HepG2 (cell line): ENCODE data around the gene GALNTL6. TPM values are rescaled to one million over a fixed set of nuclear protein-coding genes. Genes with fewer than 3 reads are reported as not detected.

Source experiments
- ATAC-seq: fragments of 200-7000 bp; cut with Tn5 transposase; 3 replicates; pipeline ENCODE4 v1.9.1; 2020; ENCODE audit warnings: mild to moderate bottlenecking, moderate library complexity
- BruUV-seq: library from RNA; stranded (reverse); fragments of 400-500 nt; replicated peaks from 2 replicates; lab custom pipeline; 2021; lab: Mats Ljungman, UMichigan
- CTCF ChIA-PET: fragments of 300-600 bp; formaldehyde crosslinking; extraction: SDS; loops from one replicate; lab custom pipeline; 2021; ENCODE audit warnings: low total read pairs, inconsistent platforms, low intra/inter-chr PET ratio; lab: Yijun Ruan, JAX
- POLR2A ChIA-PET: fragments of 350-600 bp; sonication (Branson Sonifier 250); formaldehyde crosslinking; loops from one replicate; lab custom pipeline; 2020; ENCODE audit warnings: antibody characterized with exemption, inconsistent platforms; lab: Yijun Ruan, JAX
- DNase-seq: peaks from one replicate; pipeline ENCODE4 v3.0.0-alpha.2; 2015; ENCODE audit warnings: low spot score
- FAIRE-seq: peaks from 3 replicates; lab custom pipeline; 2011; peaks lifted over from hg19 to GRCh38; lab: Jason Lieb, UNC
- H2AFZ ChIP-seq: one replicate; pipeline ENCODE4 v1.6.1; 2011; ENCODE audit warnings: low read length, inconsistent platforms
- H3K27ac ChIP-seq: fragments of 300-600 bp; 3 replicates; pipeline ENCODE4 v1.8.0; 2011; ENCODE audit warnings: mixed run types, mild to moderate bottlenecking, mixed read lengths, low read length, inconsistent platforms; ENCODE audit not compliant: insufficient read depth; ENCODE audit errors: extremely low read length
- H3K27me3 ChIP-seq, 2 experiments: fragments of 200-600 bp in 1 of 2; 2 replicates in 1 of 2; 3 replicates in 1 of 2; pipeline versions ENCODE4 v1.6.0 to v1.8.0; 2011; ENCODE audit warnings: low read length in 2 of 2, mild to moderate bottlenecking in 2 of 2, moderate library complexity in 2 of 2, inconsistent platforms in 1 of 2; ENCODE audit not compliant: insufficient read depth in 2 of 2, control insufficient read depth in 1 of 2
- H3K36me3 ChIP-seq, 2 experiments: fragments of 200-600 bp in 1 of 2; replicated peaks in 1 of 2; 2 replicates in 1 of 2; 3 replicates in 1 of 2; pipeline versions ENCODE4 v1.5.1 to v1.8.0; 2011; ENCODE audit warnings: low read length in 2 of 2, inconsistent platforms in 1 of 2; ENCODE audit not compliant: insufficient read depth in 2 of 2, control insufficient read depth in 1 of 2
- H3K4me1 ChIP-seq: 2 replicates; pipeline ENCODE4 v1.5.1; 2012; ENCODE audit warnings: low read length, inconsistent platforms; ENCODE audit not compliant: insufficient read depth
- H3K4me2 ChIP-seq: 2 replicates; pipeline ENCODE4 v1.6.0; 2011; ENCODE audit warnings: low read depth, low read length, inconsistent platforms
- H3K4me3 ChIP-seq, 3 experiments: fragments of 200-600 bp in 1 of 3; sonication (generic), shearing (Covaris generic) in 1 of 3; replicated peaks in 1 of 3; 2 replicates each; pipeline ENCODE4 v1.5.1; 2011 to 2016; ENCODE audit warnings: low read length in 3 of 3, inconsistent platforms in 2 of 3, low read depth in 2 of 3, mild to moderate bottlenecking in 2 of 3, control low read depth in 1 of 3, mixed read lengths in 1 of 3; ENCODE audit not compliant: insufficient read depth in 1 of 3
- H3K79me2 ChIP-seq: one replicate; pipeline ENCODE4 v1.6.1; 2011; ENCODE audit warnings: low read length, inconsistent platforms; ENCODE audit not compliant: insufficient read depth
- H3K9ac ChIP-seq: 2 replicates; pipeline ENCODE4 v1.6.0; 2011; ENCODE audit warnings: mild to moderate bottlenecking, low read depth, low read length, inconsistent platforms; ENCODE audit not compliant: insufficient read depth
- H3K9me3 ChIP-seq: 2 replicates; pipeline ENCODE4 v1.5.1; 2012; ENCODE audit warnings: mild to moderate bottlenecking, low read length
- H4K20me1 ChIP-seq: 2 replicates; pipeline ENCODE4 v1.6.0; 2011; ENCODE audit warnings: inconsistent platforms, mild to moderate bottlenecking, low read length, moderate library complexity; ENCODE audit not compliant: insufficient read depth
- ARNT2 ChIP-seq: sonication (generic); formaldehyde crosslinking; IDR thresholded peaks from 2 replicates; pipeline ENCODE4 v1.8.0; 2022; ENCODE audit warnings: mild to moderate bottlenecking, low read depth, missing genetic modification reagents, moderate library complexity
- NR1H2 ChIP-seq: sonication (generic); formaldehyde crosslinking; IDR thresholded peaks from 2 replicates; pipeline ENCODE4 v1.8.1; 2022; ENCODE audit warnings: low read depth, missing genetic modification reagents, borderline replicate concordance
- SRSF9 ChIP-seq: fragments of 200-400 bp; formaldehyde crosslinking; IDR thresholded peaks from 2 replicates; pipeline ENCODE4 v1.6.1; 2018; ENCODE audit warnings: borderline replicate concordance, mild to moderate bottlenecking, low read depth, low read length; ENCODE audit not compliant: insufficient read depth, poor library complexity, severe bottlenecking
- WGBS: methylation state at CpG from one replicate; pipeline ENCODE4 v1.1.6; 2017; ENCODE audit warnings: low lambda C conversion rate; 5-methylcytosine and 5-hydroxymethylcytosine counted together
- in situ Hi-C: cut with HindIII; loops from 2 replicates; pipeline ENCODE4 v1.10.0; 2017; ENCODE audit warnings: low pct_unique_long_range_greater_than_20kb; ENCODE audit not compliant: extremely low pct_ligation_motif_present
- intact Hi-C: fragments of 100-400 bp; cut with micrococcal nuclease; formaldehyde crosslinking; loops from one replicate; pipeline ENCODE4 v1.10.0; 2022; ENCODE audit not compliant: unreplicated experiment
- polyA plus RNA-seq, 8 experiments: library from polyadenylated mRNA; depleted of rRNA in 3 of 8; stranded (reverse) in 7 of 8; unstranded in 1 of 8; fragments of >200 nt; fragmentation: Illumina TruSeq in 4 of 8; extraction: Trizol in 4 of 8; gene quantifications; 2 replicates each; pipeline versions ENCODE4 v1.2.1 to v1.2.3, GENCODE V29; 2011 to 2016; ENCODE audit warnings: low read depth in 4 of 8, missing spikeins in 1 of 8, mixed read lengths in 1 of 8; ENCODE audit not compliant: insufficient read depth in 1 of 8
- total RNA-seq, 5 experiments: library from RNA; depleted of rRNA; stranded (reverse); fragments of >200 nt; fragmentation: Illumina TruSeq; extraction: Trizol; gene quantifications; 2 replicates each; pipeline ENCODE4 v1.2.3, GENCODE V29; 2016; ENCODE audit warnings: low read depth in 1 of 5
- TF ChIP-seq, protein P1 (sequence below): sonication (generic); formaldehyde crosslinking; IDR thresholded peaks from 2 replicates; pipeline ENCODE4 v1.4.0; 2020; ENCODE audit warnings: missing genetic modification reagents
- TF ChIP-seq, protein P2 (sequence below): sonication (generic); formaldehyde crosslinking; IDR thresholded peaks from 2 replicates; pipeline ENCODE4 v1.8.0; 2022; ENCODE audit warnings: mild to moderate bottlenecking, missing genetic modification reagents, moderate library complexity

Gene GALNTL6
- total and polyA plus RNA-seq, 2 of the 13 experiments (the other 11 are each of a cell fraction or from before 2014, with no cell fraction given): not detected

DNA sequence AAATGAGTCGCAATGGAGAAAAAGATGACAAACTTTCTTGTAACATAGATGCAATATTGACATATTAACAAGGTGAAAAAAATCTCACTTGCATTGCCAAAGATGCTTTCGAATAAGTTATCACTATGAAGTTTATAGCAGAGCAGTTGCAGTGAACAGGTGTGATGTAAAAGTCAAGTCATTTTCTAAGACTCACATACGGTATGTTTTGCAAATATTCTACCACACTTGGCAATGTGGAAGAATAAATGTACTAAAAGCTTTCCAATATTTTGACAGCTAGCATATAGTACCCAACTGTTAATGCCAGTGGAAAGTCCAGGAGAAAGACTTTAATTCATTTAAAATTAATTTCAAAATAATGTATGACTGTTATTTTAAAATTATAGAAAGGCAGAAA, 76.5 kb downstream of the GALNTL6 start:
- no peak overlapping the region for H2AFZ ChIP-seq
- FAIRE-seq: no peak
- no peaks in the 10 kb centered on the region for H3K27me3 ChIP-seq
- BruUV-seq: no TSS peak
- no peak overlapping the region for H3K9ac ChIP-seq
- H4K20me1 ChIP-seq: no peaks in the 10 kb centered on the region
- H3K79me2 ChIP-seq: no peaks in the 10 kb centered on the region
- intact Hi-C loops: no loop called here
- ChIA-PET CTCF (no interaction called here), POLR2A (no interaction called here)
- 3% methylated on average over 3 of the region's 3 CpGs for WGBS
- H3K4me2 ChIP-seq: no peak overlapping the region
- no peaks in the 10 kb centered on the region for H3K36me3 ChIP-seq
- H3K27ac ChIP-seq: no peak overlapping the region
- TF ChIP-seq SRSF9 (no peak), ARNT2 (no peak), NR1H2 (CRISPR knock-in tag) (no peak)
- TF ChIP-seq, protein P1, sequence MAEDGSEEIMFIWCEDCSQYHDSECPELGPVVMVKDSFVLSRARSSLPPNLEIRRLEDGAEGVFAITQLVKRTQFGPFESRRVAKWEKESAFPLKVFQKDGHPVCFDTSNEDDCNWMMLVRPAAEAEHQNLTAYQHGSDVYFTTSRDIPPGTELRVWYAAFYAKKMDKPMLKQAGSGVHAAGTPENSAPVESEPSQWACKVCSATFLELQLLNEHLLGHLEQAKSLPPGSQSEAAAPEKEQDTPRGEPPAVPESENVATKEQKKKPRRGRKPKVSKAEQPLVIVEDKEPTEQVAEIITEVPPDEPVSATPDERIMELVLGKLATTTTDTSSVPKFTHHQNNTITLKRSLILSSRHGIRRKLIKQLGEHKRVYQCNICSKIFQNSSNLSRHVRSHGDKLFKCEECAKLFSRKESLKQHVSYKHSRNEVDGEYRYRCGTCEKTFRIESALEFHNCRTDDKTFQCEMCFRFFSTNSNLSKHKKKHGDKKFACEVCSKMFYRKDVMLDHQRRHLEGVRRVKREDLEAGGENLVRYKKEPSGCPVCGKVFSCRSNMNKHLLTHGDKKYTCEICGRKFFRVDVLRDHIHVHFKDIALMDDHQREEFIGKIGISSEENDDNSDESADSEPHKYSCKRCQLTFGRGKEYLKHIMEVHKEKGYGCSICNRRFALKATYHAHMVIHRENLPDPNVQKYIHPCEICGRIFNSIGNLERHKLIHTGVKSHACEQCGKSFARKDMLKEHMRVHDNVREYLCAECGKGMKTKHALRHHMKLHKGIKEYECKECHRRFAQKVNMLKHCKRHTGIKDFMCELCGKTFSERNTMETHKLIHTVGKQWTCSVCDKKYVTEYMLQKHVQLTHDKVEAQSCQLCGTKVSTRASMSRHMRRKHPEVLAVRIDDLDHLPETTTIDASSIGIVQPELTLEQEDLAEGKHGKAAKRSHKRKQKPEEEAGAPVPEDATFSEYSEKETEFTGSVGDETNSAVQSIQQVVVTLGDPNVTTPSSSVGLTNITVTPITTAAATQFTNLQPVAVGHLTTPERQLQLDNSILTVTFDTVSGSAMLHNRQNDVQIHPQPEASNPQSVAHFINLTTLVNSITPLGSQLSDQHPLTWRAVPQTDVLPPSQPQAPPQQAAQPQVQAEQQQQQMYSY: no peak
- TF ChIP-seq, protein P2, sequence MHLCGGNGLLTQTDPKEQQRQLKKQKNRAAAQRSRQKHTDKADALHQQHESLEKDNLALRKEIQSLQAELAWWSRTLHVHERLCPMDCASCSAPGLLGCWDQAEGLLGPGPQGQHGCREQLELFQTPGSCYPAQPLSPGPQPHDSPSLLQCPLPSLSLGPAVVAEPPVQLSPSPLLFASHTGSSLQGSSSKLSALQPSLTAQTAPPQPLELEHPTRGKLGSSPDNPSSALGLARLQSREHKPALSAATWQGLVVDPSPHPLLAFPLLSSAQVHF: no peak
- TF ChIP-seq, all 625 proteins: peak for 0
- Histone ChIP-seq H3K4me1 (no peaks in the 10 kb centered on the region), H3K9me3 (no peaks in the 10 kb centered on the region), H3K4me3 (no peak overlapping the region)
- ATAC-seq (no peak), DNase-seq (no peak)
- in situ Hi-C loops: no loop called here
